T1000 (cell line): ENCODE results near the gene MAMLD1.

ENCODE experiments used
- DNase-seq: peaks from one replicate; lab custom pipeline; 2025; ENCODE audit warnings: mixed read lengths; lab: John Stamatoyannopoulos, UW

MAMLD1 gene

GRCh38 chrX:150502091-150502490 lies 139.0 kb downstream of the MAMLD1 start:
- no peak for DNase-seq

- no peak for DNase-seq
These were observed 140.1 kb downstream of the MAMLD1 start for GRCh38 chrX:150502979-150503897.

GRCh38 chrX:150503898-150504219 lies 140.7 kb downstream of the MAMLD1 start:
- no peak for DNase-seq

GRCh38 chrX:150504397-150505182 lies 141.5 kb downstream of the MAMLD1 start:
- DNase-seq, result no peak

GRCh38 chrX:150506020-150506419 lies 142.9 kb downstream of the MAMLD1 start:
- DNase-seq, result no peak

- DNase-seq, result no peak
These were observed 143.4 kb downstream of the MAMLD1 start for GRCh38 chrX:150506486-150506885.

GRCh38 chrX:150507251-150507856 lies 144.2 kb downstream of the MAMLD1 start:
- no peak for DNase-seq

- DNase-seq, result no peak
These were observed 144.9 kb downstream of the MAMLD1 start for GRCh38 chrX:150508018-150508417.

- no peak for DNase-seq
These were observed 145.6 kb downstream of the MAMLD1 start for GRCh38 chrX:150508451-150509367.

GRCh38 chrX:150509703-150510102 lies 146.6 kb downstream of the MAMLD1 start:
- no peak for DNase-seq

- DNase-seq, result no peak
These were observed 149.4 kb downstream of the MAMLD1 start for GRCh38 chrX:150512461-150512901.

GRCh38 chrX:150513544-150513943 lies 150.4 kb downstream of the MAMLD1 start:
- DNase-seq, result no peak

- DNase-seq, result no peak
These were observed 151.3 kb downstream of the MAMLD1 start for GRCh38 chrX:150514462-150514861.

- DNase-seq, result no peak
These were observed 152.7 kb downstream of the MAMLD1 start for GRCh38 chrX:150515801-150516200.

- no peak for DNase-seq
These were observed 154.3 kb downstream of the MAMLD1 start for GRCh38 chrX:150517303-150517910.

GRCh38 chrX:150522494-150522893 lies 159.4 kb downstream of the MAMLD1 start:
- DNase-seq, result no peak

GRCh38 chrX:150525061-150525919 lies 162.2 kb downstream of the MAMLD1 start:
- no peak for DNase-seq

- DNase-seq, result no peak
These were observed 163.6 kb downstream of the MAMLD1 start for GRCh38 chrX:150526692-150527091.

- DNase-seq, result no peak
These were observed 164.0 kb downstream of the MAMLD1 start for GRCh38 chrX:150527108-150527507.

GRCh38 chrX:150529587-150529986 lies 166.5 kb downstream of the MAMLD1 start:
- DNase-seq, result no peak
